Lower leg skin (tissue), 4 donors: Measurements from ENCODE around the gene ZBED4. TPM values are rescaled to one million over a fixed set of nuclear protein-coding genes. Genes with fewer than 3 reads are reported as not detected.

Experiments used
- DNase-seq, 2 donors: peaks; one replicate each; pipeline ENCODE4 v3.0.0-alpha.2; 2019; ENCODE audit warnings: low spot score in 2 of 2
- H3K4me3 ChIP-seq: fragments of 200-600 bp; sonication (generic); 2 replicates; pipeline ENCODE4 v1.5.1; 2017; ENCODE audit warnings: mild to moderate bottlenecking, low read depth; ENCODE audit not compliant: poor library complexity, severe bottlenecking
- CTCF ChIP-seq, 3 donors: fragments of 450-650 bp; IDR thresholded peaks; one replicate each; pipeline ENCODE4 v1.5.1; 2016; ENCODE audit warnings: antibody characterized with exemption in 3 of 3, mild to moderate bottlenecking in 3 of 3, moderate library complexity in 2 of 3
- POLR2A ChIP-seq, 2 donors: fragments of 450-650 bp; IDR thresholded peaks; one replicate each; pipeline ENCODE4 v1.6.1; 2016 to 2017; ENCODE audit warnings: antibody characterized with exemption in 2 of 2, mild to moderate bottlenecking in 1 of 2, moderate library complexity in 1 of 2
- WGBS, 2 donors: methylation state at CpG; one replicate each; pipeline ENCODE4 v1.1.5; 2018; 5-methylcytosine and 5-hydroxymethylcytosine counted together
- intact Hi-C: fragments of 100-400 bp; cut with DNase I; formaldehyde crosslinking; loops from one replicate; pipeline ENCODE4 v1.15.0; 2023; ENCODE audit warnings: low total_unique reads
- total RNA-seq, 4 donors: library from RNA; depleted of rRNA; stranded (reverse); fragments of >200 nt; gene quantifications; one replicate each; pipeline ENCODE4 v1.1.0, GENCODE V29; 2016

Gene ZBED4
- total RNA-seq, 4 donors from 2014 or later: 8.6 to 11.6 (median 9.6) TPM

GRCh38 chr22:49878206-49878605 lies 24.6 kb downstream of the ZBED4 start:
- intact Hi-C loops: no loop called here
- 97 to 98% methylated on average over 8 of the region's 8 CpGs for WGBS, 2 donors
- no peak overlapping the region for H3K4me3 ChIP-seq
- TF ChIP-seq POLR2A (IDR thresholded peaks at IDR 0.05) (no peak), CTCF (IDR thresholded peaks at IDR 0.05) (no peak)
- DNase-seq: no peak

GRCh38 chr22:49879871-49880270 lies 26.2 kb downstream of the ZBED4 start:
- TF ChIP-seq POLR2A (IDR thresholded peaks at IDR 0.05) (no peak), CTCF (IDR thresholded peaks at IDR 0.05) (no peak)
- intact Hi-C loops: no loop called here
- DNase-seq: no peak
- no peak overlapping the region for H3K4me3 ChIP-seq
- WGBS, 2 donors: 93 to 98% methylated on average over 9 of the region's 9 CpGs

GRCh38 chr22:49880281-49880680 lies 26.6 kb downstream of the ZBED4 start:
- no peak overlapping the region for H3K4me3 ChIP-seq
- TF ChIP-seq CTCF (IDR thresholded peaks at IDR 0.05): no peak
- TF ChIP-seq POLR2A (IDR thresholded peaks at IDR 0.05): no peak
- no peak for DNase-seq
- intact Hi-C loops: no loop called here
- 79 to 81% methylated on average over 20 of the region's 20 CpGs for whole genome bisulfite sequencing, 2 donors

GRCh38 chr22:49881856-49882255 lies 28.2 kb downstream of the ZBED4 start:
- TF ChIP-seq POLR2A (IDR thresholded peaks at IDR 0.05): no peak
- no peak for TF ChIP-seq CTCF (IDR thresholded peaks at IDR 0.05)
- intact Hi-C loops: no loop called here
- WGBS, 2 donors: 94 to 100% methylated on average over 2 of the region's 2 CpGs
- DNase-seq: no peak
- no peak overlapping the region for H3K4me3 ChIP-seq

- intact Hi-C loops: no loop called here
- 89 to 90% methylated on average over 21 of the region's 21 CpGs for WGBS, 2 donors
- TF ChIP-seq POLR2A (IDR thresholded peaks at IDR 0.05) (no peak), CTCF (IDR thresholded peaks at IDR 0.05) (no peak)
- no peak overlapping the region for H3K4me3 ChIP-seq
- DNase-seq: no peak
Measured at GRCh38 chr22:49882519-49883293, 29.1 kb downstream of the ZBED4 start.

- whole genome bisulfite sequencing, 2 donors: 95 to 99% methylated on average over 4 of the region's 4 CpGs
- intact Hi-C loops: no loop called here
Measured at GRCh38 chr22:49883294-49883640, 29.6 kb downstream of the ZBED4 start.

More at GRCh38 chr22:49883294-49883640, 29.6 kb downstream of the ZBED4 start:
- DNase-seq: no peak
- no peak overlapping the region for H3K4me3 ChIP-seq
- TF ChIP-seq POLR2A (IDR thresholded peaks at IDR 0.05) (no peak), CTCF (IDR thresholded peaks at IDR 0.05) (no peak)
